Muscle of leg (tissue), 16 donors: ENCODE measurements around the gene GPT2. TPM values are rescaled to one million over a fixed set of nuclear protein-coding genes. Genes with fewer than 3 reads are reported as not detected.

ENCODE experiments used
- DNase-seq: peaks from one replicate; pipeline ENCODE4 v3.0.0; 2013
- H3K27ac ChIP-seq: one replicate; pipeline ENCODE4 v1.5.1; 2013; ENCODE audit warnings: mild to moderate bottlenecking, low read length, control low read depth
- H3K27me3 ChIP-seq: one replicate; pipeline ENCODE4 v1.6.1; 2013; ENCODE audit warnings: low read length; ENCODE audit not compliant: control insufficient read depth, insufficient read depth
- H3K36me3 ChIP-seq: one replicate; pipeline ENCODE4 v1.6.1; 2013; ENCODE audit warnings: low read length; ENCODE audit not compliant: control insufficient read depth, insufficient read depth
- H3K4me1 ChIP-seq: one replicate; pipeline ENCODE4 v1.6.1; 2013; ENCODE audit warnings: low read length; ENCODE audit not compliant: control insufficient read depth, insufficient read depth
- H3K4me3 ChIP-seq: one replicate; pipeline ENCODE4 v1.5.1; 2013; ENCODE audit warnings: low read length, control low read depth
- H3K9me3 ChIP-seq: replicated peaks from 2 replicates; pipeline ENCODE4 v1.6.1; 2013; ENCODE audit warnings: low read depth, low read length; ENCODE audit not compliant: control insufficient read depth
- WGBS: methylation state at CpG from one replicate; pipeline ENCODE4 v1.1.5; 2013; ENCODE audit warnings: missing lambda C conversion rate; ENCODE audit not compliant: insufficient coverage; 5-methylcytosine and 5-hydroxymethylcytosine counted together
- long read RNA-seq, 11 donors: transcript quantifications; one replicate each; lab custom pipeline, GENCODE V29; 2026
- polyA plus RNA-seq, 8 donors: library from polyadenylated mRNA; unstranded; fragments of 120-200 nt; gene quantifications; one replicate each; pipeline versions ENCODE4 v1.2.1 to v1.2.3, GENCODE V29; 2013; ENCODE audit warnings: inconsistent platforms in 1 of 8, low replicate concordance in 1 of 8; ENCODE audit not compliant: insufficient read length in 8 of 8, insufficient read depth in 1 of 8
- total RNA-seq: library from RNA; stranded (reverse); fragments of 120-200 nt; gene quantifications from one replicate; pipeline ENCODE4 v1.2.4, GENCODE V29; 2013

GPT2 gene
- 19.0 TPM for total RNA-seq
- 10 to 100 TPM; 18.9 to 37.5 (median 29.2) TPM for polyA plus RNA-seq
- long read RNA-seq, donor 1, partial matches to known transcripts: 0 of 3 reads
- long read RNA-seq, donor 1, other reads (novel, unspliced or antisense): 0 of 3 reads
- long read RNA-seq, donor 2: 0 reads
- long read RNA-seq, donor 3, transcript GPT2-201 (12 exons, 3,984 nt): major isoform, 12 of 12 reads
- long read RNA-seq, donor 3, partial matches to known transcripts: 0 of 12 reads
- long read RNA-seq, donor 3, other reads (novel, unspliced or antisense): 0 of 12 reads
- long read RNA-seq, donor 4, partial matches to known transcripts: 0 of 2 reads
- long read RNA-seq, donor 4, other reads (novel, unspliced or antisense): 0 of 2 reads
- long read RNA-seq, donor 5, transcript GPT2-201 (12 exons, 3,984 nt): major isoform, 11 of 95 reads
- long read RNA-seq, donor 5, partial matches to known transcripts: 84 of 95 reads
- long read RNA-seq, donor 5, other reads (novel, unspliced or antisense): 0 of 95 reads
- long read RNA-seq, donor 6, partial matches to known transcripts: 0 of 5 reads
- long read RNA-seq, donor 6, other reads (novel, unspliced or antisense): 0 of 5 reads
- long read RNA-seq, donor 7, transcript GPT2-201 (12 exons, 3,984 nt): major isoform, 6 of 8 reads
- long read RNA-seq, donor 7, partial matches to known transcripts: 0 of 8 reads
- long read RNA-seq, donor 7, other reads (novel, unspliced or antisense): 0 of 8 reads
- long read RNA-seq, donor 8, partial matches to known transcripts: 0 of 1 reads
- long read RNA-seq, donor 8, other reads (novel, unspliced or antisense): 0 of 1 reads
- long read RNA-seq, donor 9, partial matches to known transcripts: 0 of 4 reads
- long read RNA-seq, donor 9, other reads (novel, unspliced or antisense): 0 of 4 reads
- long read RNA-seq, donor 10, partial matches to known transcripts: 6 of 10 reads
- long read RNA-seq, donor 10, other reads (novel, unspliced or antisense): 0 of 10 reads
- long read RNA-seq, donor 11, partial matches to known transcripts: 0 of 2 reads
- long read RNA-seq, donor 11, other reads (novel, unspliced or antisense): 0 of 2 reads

GRCh38 chr16:46883690-46884512, at the start of gene GPT2:
GPT2 (plus strand) TSS chr16:46884362; CDS start chr16:46884716, 354 bp downstream.
- peak within 1 kb of the TSS; percentile 74 for H3K4me3 ChIP-seq
- peak; percentile 98 for DNase-seq
- H3K4me1 ChIP-seq: peaks cover 26% of the 10 kb centered on the region
- peaks cover 25% of the 10 kb centered on the region for H3K27me3 ChIP-seq
- H3K9me3 ChIP-seq: no peaks in the 10 kb centered on the region
- no peaks in the 10 kb centered on the region for H3K36me3 ChIP-seq
- peak within 1 kb of the TSS; percentile 59 for H3K27ac ChIP-seq
- under 1% methylated on average over 74 of the region's 75 CpGs for WGBS

GRCh38 chr16:46836534-46837530, 47.3 kb upstream of the GPT2 start:
- Histone ChIP-seq H3K27ac (no peak overlapping the region), H3K4me1 (no peaks in the 10 kb centered on the region), H3K36me3 (no peaks in the 10 kb centered on the region), H3K27me3 (peaks cover 3% of the 10 kb centered on the region), H3K4me3 (no peak overlapping the region), H3K9me3 (no peaks in the 10 kb centered on the region)
- no peak for DNase-seq
- 60% methylated on average over 1 of the region's 6 CpGs for WGBS

- no peak for DNase-seq
- H3K9me3 ChIP-seq: peaks cover 4% of the 10 kb centered on the region
- no peaks in the 10 kb centered on the region for H3K36me3 ChIP-seq
- H3K4me1 ChIP-seq: no peaks in the 10 kb centered on the region
- no peak overlapping the region for H3K27ac ChIP-seq
- H3K4me3 ChIP-seq: no peak overlapping the region
- WGBS: no CpG with 5 or more reads among the region's 11 CpGs
- H3K27me3 ChIP-seq: peaks cover 14% of the 10 kb centered on the region
Measured at GRCh38 chr16:46839986-46840443, 44.1 kb upstream of the GPT2 start.

- Histone ChIP-seq H3K4me3 (no peak overlapping the region), H3K27ac (no peak overlapping the region), H3K27me3 (peaks cover 14% of the 10 kb centered on the region), H3K36me3 (no peaks in the 10 kb centered on the region), H3K9me3 (peaks cover 4% of the 10 kb centered on the region), H3K4me1 (no peaks in the 10 kb centered on the region)
- 92% methylated on average over 17 of the region's 18 CpGs for WGBS
- DNase-seq: no peak
Measured at GRCh38 chr16:46842192-46842895, 41.8 kb upstream of the GPT2 start.

GRCh38 chr16:46843898-46844642, 40.1 kb upstream of the GPT2 start:
- no peak for DNase-seq

GRCh38 chr16:46844771-46845170, 39.4 kb upstream of the GPT2 start:
- H3K27ac ChIP-seq: no peak overlapping the region
- peaks cover 14% of the 10 kb centered on the region for H3K27me3 ChIP-seq
- DNase-seq: no peak
- H3K36me3 ChIP-seq: no peaks in the 10 kb centered on the region
- peaks cover 4% of the 10 kb centered on the region for H3K9me3 ChIP-seq
- H3K4me1 ChIP-seq: no peaks in the 10 kb centered on the region
- H3K4me3 ChIP-seq: no peak overlapping the region
- WGBS: 93% methylated on average over 9 of the region's 10 CpGs

More at GRCh38 chr16:46843898-46844642, 40.1 kb upstream of the GPT2 start:
- WGBS: 24% methylated on average over 57 of the region's 74 CpGs
- H3K27ac ChIP-seq: no peak overlapping the region
- peaks cover 14% of the 10 kb centered on the region for H3K27me3 ChIP-seq
- no peaks in the 10 kb centered on the region for H3K4me1 ChIP-seq
- no peak overlapping the region for H3K4me3 ChIP-seq
- H3K9me3 ChIP-seq: peaks cover 4% of the 10 kb centered on the region
- no peaks in the 10 kb centered on the region for H3K36me3 ChIP-seq

GRCh38 chr16:46845952-46846351, 38.2 kb upstream of the GPT2 start:
- peaks cover 4% of the 10 kb centered on the region for H3K9me3 ChIP-seq
- H3K4me1 ChIP-seq: no peaks in the 10 kb centered on the region
- H3K27me3 ChIP-seq: peaks cover 14% of the 10 kb centered on the region
- DNase-seq: no peak
- 93% methylated on average over 3 of the region's 5 CpGs for WGBS
- H3K36me3 ChIP-seq: no peaks in the 10 kb centered on the region
- H3K4me3 ChIP-seq: no peak overlapping the region
- no peak overlapping the region for H3K27ac ChIP-seq
